Fibroblast of gingiva (primary cell): ENCODE measurements around the gene TADA3.

Source experiments
- DNase-seq: peaks from one replicate; pipeline ENCODE4 v3.0.0-alpha.2; 2011; ENCODE audit warnings: low read depth

Gene TADA3

DNA sequence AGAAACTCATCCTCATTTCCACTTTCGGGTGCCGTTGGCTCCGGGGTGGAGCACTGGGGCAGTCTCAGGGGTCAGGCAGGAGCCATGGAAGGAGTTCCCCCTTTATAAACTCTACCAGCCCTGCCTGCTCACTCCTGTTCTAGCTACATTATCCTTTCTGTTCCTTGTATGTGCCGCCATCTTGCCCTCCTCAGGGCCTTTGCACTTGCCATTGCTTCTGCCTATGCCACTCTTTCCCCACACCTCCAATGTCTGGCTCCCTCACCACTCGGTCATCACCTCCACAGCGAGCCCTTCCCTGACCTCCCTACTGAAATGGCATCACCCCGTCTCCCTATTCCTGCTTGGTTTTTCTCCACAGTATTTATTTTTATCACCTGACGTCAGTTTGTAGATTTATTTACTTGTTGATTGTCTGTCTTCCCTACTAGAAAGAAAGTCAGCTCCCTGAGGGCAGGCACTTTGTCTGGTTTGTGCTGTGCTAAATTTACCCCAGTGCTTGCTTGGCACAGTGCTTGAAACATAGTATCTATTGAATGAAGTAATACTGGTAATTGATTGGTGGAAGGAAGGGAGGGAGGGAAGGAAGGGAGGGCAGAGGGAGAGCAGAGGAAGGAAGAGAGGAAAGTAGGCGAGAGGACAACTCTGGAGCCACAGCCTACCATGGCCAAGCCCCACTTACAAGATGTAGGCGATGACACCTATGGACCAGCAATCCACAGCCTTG, 31.3 kb downstream of the TADA3 start:
- DNase-seq: no peak

DNA sequence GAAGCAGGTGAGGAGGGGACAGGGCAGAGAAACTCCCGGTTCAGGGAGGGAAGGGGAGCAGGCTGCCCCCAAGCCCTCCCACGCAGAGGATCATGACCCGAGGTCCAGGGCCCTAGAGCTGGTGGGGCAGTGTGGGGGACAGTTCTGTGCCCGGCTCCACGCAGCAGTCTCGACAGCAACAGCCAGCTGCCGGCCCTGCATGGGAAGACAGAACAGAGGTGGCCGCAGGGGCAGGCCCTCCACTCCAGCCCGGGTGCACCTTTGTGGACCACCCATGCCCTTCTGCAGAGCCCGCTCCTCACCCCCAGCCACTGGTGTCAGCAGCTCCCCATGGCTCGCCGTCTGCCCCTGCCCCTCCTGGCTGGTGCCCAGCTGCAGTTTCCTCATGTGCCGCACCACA, 34.8 kb downstream of the TADA3 start:
- no peak for DNase-seq

DNA sequence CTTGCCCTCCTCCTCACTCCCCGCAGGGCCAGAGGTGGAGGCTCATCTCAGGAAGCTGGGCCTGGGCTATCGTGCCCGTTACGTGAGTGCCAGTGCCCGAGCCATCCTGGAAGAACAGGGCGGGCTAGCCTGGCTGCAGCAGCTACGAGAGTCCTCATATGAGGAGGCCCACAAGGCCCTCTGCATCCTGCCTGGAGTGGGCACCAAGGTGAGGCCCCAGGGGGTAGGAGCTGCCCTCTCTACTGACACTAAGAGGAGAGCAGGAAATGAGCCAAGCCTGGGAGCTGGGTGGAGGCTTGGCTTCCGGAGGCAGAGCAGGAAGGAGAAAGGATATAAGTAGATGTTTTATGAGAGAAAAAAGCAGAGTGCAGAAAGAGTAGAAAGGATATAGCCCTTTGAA, 37.6 kb downstream of the TADA3 start:
- DNase-seq: no peak

DNA sequence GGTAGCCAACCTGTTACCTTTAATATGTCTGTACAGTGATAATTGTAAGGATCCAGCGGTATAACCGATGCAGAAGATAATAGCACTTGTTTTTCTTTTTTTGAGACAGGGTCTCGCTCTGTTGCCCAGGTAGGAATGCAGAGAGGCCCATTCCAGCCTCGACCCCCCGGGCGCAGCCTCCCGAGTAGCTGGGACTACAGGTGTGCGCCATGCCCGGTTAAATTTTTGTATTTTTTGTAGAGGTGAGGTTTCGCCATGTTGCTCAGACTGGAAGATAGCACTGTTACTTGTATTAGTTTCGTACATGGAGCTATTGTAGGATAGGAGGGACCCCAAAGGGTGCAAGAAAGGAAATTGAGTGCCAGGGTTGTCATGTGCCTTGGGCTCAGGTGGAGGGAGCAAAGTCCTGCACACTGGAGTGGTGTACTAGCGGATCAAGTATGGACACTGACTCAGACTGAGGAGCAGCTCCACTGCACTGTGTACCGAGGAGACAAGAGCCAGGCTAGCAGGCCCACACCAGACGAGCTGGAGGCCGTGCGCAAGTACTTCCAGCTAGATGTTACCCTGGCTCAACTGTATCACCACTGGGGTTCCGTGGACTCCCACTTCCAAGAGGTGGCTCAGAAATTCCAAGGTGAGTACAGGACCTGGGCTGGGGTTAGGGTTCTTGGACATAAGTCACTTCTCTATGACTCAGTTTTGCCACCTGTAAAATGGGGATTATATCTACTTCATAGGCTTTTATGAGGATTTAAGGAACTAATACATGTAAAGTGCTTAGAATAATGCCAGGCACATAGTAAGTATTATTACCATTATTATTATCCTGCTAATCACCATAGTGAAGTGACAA, 41.5 kb downstream of the TADA3 start:
- DNase-seq: peak; percentile 35

DNA sequence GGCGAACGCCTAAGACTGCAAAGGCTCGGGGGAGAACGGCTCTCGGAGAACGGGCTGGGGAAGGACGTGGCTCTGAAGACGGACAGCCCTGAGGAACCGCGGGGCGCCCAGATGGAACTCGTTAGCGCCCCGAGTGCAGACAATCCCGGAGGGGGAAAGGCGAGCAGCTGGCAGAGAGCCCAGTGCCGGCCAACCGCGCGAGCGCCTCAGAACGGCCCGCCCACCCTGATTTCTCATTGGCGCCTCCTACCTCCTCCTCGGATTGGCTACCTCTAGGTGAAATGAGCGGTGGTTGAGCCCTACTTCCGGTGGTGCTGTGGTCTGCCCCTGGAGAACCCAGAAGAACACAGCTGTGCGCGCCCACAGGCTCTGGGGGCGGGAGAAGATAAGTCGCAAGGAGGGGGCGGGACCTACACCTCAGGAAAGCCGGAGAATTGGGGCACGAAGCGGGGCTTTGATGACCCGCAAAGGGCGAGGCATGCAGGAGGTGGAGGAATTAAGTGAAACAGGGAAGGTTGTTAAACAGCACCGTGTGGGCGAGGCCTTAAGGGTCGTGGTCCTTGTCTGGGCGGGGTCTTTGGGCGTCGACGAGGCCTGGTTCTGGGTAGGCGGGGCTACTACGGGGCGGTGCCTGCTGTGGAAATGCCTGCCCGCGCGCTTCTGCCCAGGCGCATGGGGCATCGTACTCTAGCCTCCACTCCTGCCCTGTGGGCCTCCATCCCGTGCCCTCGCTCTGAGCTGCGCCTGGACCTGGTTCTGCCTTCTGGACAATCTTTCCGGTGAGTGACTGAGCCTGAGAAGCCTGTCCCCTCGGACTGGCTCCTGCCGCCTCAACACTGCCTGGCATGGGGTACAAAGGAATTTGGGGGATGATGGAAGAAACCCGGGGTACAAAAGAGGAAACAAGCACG, 42.4 kb downstream of the TADA3 start, which contains the start of gene OGG1:
Gene OGG1 (plus strand): TSS at position 308 of the 911 bp plus-strand sequence. CDS start 335 bp downstream, at position 643.
- DNase-seq: peak; percentile 99

DNA sequence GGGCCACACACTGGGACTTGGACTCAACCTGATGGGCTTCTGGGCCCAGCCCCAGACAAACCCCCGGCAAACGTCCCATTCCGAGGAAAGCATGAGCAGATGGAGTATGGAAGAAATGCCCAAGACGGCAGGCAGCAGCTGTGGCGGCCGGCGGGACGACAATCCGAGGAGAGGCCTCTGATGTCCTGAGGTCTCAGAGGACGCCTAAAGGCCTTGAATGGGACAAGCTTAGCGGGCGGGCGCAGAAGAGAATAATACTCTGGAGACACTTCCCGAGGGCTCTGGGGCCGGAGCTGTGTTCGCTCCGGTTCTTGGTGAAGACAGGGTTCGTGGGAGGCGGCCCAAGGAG, 43.0 kb downstream of the TADA3 start:
- DNase-seq: no peak

DNA sequence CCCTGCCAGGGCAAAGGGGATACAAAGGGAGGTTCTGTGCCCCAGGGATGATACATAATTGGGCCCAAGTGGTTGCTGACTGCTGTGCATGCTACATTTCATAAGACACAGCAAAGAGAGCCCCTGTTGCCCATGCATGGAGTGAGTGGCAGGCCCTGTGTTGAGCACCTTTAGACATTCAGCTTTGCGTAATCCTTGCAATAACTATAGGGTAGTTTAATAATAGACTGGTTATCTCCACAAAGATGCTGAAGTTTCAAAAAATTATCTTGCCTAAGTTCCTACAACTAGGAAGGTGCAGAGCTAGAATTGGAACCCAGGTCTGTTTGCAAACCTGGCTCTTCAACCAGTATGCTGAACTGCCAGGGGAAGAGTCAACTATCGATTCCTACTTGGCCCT, 44.2 kb downstream of the TADA3 start:
- DNase-seq: no peak

DNA sequence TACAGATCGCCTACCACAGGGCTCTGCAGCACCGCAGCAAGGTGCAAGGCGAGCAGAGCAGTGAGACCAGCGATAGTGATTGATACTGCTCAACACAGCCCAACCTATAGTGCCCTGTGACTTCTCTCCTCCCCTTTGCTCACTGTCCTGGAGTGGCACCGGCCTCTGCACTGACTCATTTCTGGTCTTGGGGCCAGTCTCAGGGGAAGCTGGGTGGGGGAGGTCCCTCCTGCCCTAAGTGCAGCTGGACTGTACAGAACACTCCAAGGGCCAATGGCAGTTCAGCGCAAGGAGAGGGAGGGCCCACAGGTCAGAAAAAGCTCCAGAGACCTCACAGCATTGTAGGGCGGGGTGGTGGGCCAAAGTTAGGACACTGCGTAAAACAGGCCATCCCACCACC, 45.0 kb downstream of the TADA3 start:
- peak; percentile 48 for DNase-seq

DNA sequence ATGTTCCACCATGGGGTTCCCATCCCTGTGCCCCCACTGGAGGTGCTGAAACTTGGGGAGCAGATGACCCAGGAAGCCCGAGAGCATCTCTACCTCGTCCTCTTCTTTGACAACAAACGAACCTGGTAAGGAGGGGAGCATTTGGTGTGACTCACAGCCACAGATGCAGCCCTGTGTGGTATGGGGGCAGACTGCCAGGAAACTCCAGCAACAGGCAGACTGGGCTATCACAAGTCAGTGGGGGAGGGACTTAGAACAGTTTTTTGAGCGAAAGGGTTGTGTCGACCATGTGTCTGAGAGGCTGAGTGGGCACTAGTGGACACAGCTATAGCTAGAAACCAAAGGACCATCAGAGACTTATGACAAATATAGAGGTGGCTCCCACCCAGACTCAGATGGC, 45.9 kb downstream of the TADA3 start:
- DNase-seq: peak; percentile 61

DNA sequence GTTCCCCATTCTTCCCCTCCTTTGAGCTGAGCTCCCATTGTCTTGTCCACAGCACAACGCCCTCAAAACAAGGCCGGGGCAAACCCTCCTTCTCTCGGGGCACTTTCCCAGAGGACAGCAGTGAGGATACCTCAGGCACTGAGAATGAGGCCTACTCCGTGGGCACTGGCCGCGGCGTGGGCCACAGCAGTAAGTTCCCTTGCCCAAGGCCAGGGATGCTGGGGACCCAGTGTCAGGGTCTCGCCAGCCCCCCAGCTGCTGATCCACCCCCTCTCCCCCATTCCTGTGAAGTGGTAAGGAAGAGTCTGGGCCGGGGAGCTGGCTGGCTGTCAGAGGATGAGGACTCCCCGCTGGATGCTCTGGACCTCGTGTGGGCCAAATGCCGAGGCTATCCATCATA, 46.8 kb downstream of the TADA3 start:
- no peak for DNase-seq

DNA sequence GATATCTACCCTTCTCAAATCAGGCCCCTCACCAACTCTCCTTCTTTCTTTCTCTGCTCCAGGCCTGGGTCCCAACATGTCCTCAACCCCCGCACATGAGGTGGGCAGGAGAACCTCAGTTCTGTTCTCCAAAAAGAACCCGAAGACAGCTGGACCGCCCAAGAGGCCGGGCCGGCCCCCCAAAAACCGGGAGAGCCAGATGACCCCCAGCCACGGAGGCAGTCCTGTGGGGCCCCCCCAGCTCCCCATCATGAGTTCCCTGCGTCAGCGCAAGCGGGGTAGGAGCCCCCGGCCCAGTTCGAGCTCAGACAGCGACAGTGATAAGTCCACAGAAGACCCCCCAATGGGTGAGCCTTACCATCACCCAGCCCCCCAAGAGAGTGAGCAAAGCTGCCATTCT, 48.1 kb downstream of the TADA3 start:
- no peak for DNase-seq

DNA sequence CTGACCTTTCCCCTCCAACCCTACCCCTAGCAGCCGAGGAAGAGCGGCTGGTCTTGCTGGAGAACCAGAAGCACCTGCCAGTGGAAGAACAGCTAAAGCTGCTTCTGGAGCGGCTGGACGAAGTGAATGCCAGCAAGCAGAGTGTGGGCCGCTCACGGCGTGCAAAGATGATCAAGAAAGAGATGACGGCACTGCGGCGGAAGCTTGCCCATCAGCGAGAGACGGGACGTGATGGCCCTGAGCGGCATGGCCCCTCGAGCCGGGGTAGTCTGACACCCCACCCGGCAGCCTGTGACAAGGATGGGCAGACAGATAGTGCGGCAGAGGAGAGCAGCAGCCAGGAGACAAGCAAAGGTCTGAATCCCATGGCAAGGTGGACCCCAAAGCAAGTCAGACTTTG, 48.7 kb downstream of the TADA3 start:
- no peak for DNase-seq

DNA sequence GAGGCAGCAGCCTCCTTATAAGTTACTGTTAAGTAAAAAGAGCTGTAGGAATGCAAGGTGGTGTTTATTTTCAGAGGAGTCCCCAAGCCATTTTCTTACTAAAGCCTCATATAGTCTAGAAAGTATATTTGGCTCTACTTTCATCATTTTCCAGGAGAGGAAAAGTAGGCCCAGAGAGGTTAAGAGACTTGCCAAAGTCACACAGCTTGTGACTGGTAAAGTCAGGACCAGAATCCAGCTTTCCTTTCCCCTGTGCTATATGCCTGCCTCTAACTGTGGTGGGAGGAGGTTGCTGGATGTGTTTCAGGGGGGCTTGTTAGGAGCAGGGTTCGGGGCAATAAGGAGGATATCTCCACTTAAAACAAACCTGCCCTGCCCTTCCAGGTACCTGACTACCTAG, 49.7 kb downstream of the TADA3 start:
- DNase-seq: no peak

DNA sequence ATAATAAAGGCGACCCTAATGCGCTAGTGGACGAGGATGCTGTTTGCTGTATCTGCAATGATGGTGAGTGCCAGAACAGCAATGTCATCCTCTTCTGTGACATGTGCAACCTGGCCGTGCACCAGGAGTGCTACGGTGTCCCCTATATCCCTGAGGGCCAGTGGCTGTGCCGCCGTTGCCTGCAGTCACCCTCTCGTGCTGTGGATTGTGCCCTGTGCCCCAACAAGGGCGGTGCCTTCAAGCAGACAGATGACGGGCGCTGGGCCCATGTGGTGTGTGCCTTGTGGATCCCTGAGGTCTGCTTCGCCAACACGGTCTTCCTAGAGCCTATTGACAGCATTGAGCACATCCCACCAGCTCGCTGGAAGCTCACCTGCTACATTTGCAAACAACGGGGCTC, 53.1 kb downstream of the TADA3 start:
- no peak for DNase-seq

DNA sequence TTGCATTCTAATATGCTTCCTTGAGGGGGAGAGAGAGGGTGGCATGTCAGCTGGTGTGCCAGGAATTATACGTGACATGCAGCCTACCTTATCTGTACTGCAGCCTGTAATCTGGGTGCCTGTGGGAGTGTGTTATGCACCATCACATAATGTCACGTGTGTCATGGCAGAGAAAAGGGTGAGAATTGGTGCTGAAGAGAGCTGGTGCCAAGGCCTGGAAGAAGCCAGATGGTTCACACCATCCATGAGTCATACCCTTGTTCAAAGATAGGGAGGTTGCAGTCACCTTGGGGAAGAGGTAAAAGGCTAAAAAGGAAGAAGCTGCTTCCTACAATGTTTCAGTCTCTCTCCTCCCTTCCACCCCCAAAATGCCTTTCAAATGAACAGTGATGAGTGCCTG, 55.4 kb downstream of the TADA3 start:
- DNase-seq: no peak

DNA sequence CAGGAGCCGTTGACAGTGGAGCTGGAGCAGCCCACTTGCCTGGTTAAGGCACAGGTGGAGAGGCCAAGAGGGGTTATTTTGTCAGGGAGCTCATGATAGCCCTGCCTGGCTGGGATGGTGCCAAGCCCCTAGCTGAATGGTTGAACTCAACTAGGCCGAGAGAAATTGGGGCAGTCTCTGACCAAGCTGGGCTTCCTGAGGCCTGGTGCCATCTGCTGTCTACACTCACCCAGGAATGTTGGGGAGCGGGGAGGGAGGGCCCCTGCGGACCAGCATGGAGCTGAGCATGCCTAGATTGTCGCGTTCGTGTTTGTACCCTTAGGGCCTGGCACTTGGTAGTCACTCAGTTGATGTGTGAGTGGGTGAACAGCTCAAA, 59.5 kb downstream of the TADA3 start:
- DNase-seq: no peak

DNA sequence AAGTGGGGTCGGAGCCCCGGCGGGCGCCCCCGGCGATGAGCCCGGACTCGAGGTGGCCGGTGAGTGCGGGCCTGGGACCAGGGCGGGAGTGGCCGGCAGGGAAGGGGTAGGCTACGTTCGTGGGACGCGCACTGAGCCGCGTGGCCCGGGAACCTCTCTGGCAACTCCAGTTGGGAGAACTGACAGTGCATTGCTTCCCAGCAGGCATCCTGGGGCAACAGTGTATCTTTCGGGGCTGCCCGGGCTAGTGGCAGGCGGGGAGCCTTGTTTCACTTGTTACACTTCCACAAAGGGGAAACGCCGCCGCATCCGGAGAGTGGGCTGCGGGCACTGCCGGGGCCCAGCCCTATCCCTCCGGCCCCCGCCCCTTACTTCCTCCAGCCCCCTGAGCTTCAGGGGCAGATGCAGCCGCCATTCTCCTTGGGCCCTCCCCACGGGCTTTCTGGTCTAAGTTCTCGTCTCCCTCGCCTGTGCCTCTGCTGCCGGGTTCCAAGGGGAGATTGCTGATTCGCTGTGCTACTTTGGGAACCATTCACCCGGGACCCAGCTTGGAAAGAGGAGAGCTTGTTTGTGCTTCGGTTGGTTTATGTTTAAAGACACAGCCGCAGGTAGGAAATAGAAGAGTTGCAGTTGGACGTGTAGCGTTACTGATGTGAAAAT, 60.1 kb downstream of the TADA3 start:
- DNase-seq: no peak

DNA sequence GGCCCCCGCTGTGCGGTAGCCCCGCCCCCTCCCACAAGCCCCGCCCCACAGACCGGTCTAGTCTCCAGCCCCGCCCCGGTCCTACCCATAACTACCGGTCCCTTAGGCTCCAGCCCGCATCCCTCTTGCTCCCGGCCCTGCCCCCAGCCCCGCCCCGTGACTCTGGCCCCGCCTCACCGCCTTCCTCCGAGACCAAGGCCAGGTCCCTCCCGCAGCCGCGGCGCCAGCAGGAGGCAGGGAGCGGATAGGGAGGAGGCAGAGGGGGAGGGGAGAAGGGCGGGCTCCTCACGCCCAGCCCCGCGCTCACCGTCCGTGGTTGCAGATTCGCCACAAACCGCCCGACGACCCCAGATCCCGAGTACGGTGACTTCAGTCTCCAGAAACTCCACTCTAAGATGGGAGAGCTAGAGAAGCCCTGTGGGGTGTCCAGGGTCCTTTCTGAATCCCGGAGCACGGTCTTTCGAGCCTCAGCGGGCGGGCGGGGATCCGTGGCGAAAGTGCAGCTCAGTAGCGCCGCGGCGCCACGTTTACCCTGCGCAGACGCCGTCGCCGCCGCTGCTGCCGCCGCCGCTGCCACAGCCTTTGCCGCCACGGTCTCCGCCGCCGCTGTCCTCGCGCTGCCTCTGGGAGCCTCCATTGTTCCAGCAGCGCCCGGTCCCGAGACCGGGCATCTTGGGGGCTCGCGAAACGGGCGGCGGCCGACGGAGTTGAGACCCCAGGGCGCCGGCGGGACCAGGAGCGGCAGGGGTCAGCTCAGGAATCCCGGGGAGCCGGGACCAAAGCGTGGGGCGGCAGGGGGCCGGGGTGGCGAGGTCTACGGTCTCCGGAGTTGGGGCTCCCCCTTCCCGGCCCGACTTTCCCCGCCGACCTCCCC, 60.8 kb downstream of the TADA3 start, which contains the start of gene BRPF1:
Gene BRPF1 (plus strand): TSS at position 530 of the 874 bp plus-strand sequence. CDS start 2,406 bp downstream, outside the sequence.
- DNase-seq: peak; percentile 100

DNA sequence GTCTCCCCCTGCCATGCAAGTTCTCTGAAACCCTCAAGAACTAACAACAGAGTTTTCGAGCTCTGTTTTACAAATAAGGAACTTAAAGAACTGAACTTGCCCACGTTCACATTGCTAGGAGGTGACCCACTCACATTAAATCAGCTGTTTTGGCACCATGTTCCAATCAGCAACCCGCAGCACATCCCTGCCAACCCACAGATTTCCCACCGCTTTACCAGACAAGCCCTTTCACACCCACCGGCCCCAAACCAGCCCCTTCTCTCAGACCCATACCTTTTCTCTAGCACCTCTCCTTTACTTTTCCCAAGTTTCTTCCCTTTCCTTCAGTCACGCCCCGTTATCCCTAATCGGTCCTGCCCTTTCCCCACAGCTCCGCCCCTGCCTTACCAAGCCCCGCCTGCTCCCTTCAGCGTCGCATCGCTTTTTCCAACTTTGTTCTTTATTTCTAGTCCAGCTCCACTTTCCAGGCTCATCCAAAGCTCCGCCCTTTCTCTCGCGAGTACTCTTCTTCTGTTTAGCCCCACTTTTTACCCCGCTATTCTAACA, 61.5 kb downstream of the TADA3 start:
- DNase-seq: no peak
